ENCODE data around the gene MS4A13. TPM values are rescaled to one million over a fixed set of nuclear protein-coding genes. Genes with fewer than 3 reads are reported as not detected.

Gene MS4A13
- polyA plus RNA-seq, 1 of the 3 experiments (the other 2 are of a cell fraction): not detected

DNA sequence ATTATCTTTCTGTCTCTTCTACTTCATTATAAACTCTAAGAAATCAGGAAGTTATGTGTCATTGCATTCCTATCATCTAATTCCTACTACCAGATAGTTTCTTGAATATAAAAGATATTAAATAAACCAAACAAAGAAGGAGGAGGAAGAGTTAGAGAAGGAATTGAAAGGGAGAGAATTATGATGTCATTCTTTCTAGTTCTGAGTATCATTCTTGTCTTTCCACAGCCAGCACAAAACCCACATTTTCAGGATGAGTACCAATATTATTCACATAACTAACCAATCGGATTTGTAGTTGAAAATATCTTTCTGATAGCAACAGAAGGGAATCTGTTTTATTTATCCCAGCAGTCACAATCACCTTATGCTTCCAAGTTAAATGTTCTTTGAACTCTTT lies 13.3 kb downstream of the MS4A13 start:
- no peak for TF ChIP-seq RXRA (IDR thresholded peaks at IDR 0.05; ENCODE audit: borderline replicate concordance, low read depth)
- no peak for TF ChIP-seq MEF2A (IDR thresholded peaks at IDR 0.05; ENCODE audit: borderline replicate concordance, low read depth)
- TF ChIP-seq, protein P1, sequence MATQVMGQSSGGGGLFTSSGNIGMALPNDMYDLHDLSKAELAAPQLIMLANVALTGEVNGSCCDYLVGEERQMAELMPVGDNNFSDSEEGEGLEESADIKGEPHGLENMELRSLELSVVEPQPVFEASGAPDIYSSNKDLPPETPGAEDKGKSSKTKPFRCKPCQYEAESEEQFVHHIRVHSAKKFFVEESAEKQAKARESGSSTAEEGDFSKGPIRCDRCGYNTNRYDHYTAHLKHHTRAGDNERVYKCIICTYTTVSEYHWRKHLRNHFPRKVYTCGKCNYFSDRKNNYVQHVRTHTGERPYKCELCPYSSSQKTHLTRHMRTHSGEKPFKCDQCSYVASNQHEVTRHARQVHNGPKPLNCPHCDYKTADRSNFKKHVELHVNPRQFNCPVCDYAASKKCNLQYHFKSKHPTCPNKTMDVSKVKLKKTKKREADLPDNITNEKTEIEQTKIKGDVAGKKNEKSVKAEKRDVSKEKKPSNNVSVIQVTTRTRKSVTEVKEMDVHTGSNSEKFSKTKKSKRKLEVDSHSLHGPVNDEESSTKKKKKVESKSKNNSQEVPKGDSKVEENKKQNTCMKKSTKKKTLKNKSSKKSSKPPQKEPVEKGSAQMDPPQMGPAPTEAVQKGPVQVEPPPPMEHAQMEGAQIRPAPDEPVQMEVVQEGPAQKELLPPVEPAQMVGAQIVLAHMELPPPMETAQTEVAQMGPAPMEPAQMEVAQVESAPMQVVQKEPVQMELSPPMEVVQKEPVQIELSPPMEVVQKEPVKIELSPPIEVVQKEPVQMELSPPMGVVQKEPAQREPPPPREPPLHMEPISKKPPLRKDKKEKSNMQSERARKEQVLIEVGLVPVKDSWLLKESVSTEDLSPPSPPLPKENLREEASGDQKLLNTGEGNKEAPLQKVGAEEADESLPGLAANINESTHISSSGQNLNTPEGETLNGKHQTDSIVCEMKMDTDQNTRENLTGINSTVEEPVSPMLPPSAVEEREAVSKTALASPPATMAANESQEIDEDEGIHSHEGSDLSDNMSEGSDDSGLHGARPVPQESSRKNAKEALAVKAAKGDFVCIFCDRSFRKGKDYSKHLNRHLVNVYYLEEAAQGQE (IDR thresholded peaks at IDR 0.05; ENCODE audit: low read depth, low read length): no peak
- no peak for TF ChIP-seq FOXJ3 (CRISPR knock-in tag; IDR thresholded peaks at IDR 0.05)
- TF ChIP-seq, protein P2, sequence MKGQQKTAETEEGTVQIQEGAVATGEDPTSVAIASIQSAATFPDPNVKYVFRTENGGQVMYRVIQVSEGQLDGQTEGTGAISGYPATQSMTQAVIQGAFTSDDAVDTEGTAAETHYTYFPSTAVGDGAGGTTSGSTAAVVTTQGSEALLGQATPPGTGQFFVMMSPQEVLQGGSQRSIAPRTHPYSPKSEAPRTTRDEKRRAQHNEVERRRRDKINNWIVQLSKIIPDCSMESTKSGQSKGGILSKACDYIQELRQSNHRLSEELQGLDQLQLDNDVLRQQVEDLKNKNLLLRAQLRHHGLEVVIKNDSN (IDR thresholded peaks at IDR 0.05; ENCODE audit: borderline replicate concordance, low read depth): no peak
- TF ChIP-seq RCOR1 (IDR thresholded peaks at IDR 0.05; ENCODE audit: low read length): no peak
- TF ChIP-seq MXI1 (IDR thresholded peaks at IDR 0.05; ENCODE audit: low read depth, low read length): no peak
- TF ChIP-seq NFIC (IDR thresholded peaks at IDR 0.05; ENCODE audit: borderline replicate concordance): no peak
- no peak for TF ChIP-seq POLR2AphosphoS5 (IDR thresholded peaks at IDR 0.05; ENCODE audit: low read depth, low read length)
- TF ChIP-seq, protein P3, sequence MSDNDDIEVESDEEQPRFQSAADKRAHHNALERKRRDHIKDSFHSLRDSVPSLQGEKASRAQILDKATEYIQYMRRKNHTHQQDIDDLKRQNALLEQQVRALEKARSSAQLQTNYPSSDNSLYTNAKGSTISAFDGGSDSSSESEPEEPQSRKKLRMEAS (IDR thresholded peaks at IDR 0.05; ENCODE audit: low read depth): no peak
- TF ChIP-seq FOXM1 (IDR thresholded peaks at IDR 0.05; ENCODE audit: low read depth): no peak
- no peak for TF ChIP-seq RAD21 (IDR thresholded peaks at IDR 0.05; ENCODE audit: low read length)
- TF ChIP-seq, protein P4, sequence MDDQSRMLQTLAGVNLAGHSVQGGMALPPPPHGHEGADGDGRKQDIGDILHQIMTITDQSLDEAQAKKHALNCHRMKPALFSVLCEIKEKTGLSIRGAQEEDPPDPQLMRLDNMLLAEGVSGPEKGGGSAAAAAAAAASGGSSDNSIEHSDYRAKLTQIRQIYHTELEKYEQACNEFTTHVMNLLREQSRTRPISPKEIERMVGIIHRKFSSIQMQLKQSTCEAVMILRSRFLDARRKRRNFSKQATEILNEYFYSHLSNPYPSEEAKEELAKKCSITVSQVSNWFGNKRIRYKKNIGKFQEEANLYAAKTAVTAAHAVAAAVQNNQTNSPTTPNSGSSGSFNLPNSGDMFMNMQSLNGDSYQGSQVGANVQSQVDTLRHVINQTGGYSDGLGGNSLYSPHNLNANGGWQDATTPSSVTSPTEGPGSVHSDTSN (IDR thresholded peaks at IDR 0.05): no peak
- no peak for TF ChIP-seq ELF1 (IDR thresholded peaks at IDR 0.05)
- TF ChIP-seq NRF1 (IDR thresholded peaks at IDR 0.05; ENCODE audit: low read depth, low read length): no peak
- no peak overlapping the region for H3K9ac ChIP-seq
- DNase-seq: no peak
- H3K4me2 ChIP-seq: no peak overlapping the region
- no peaks in the 10 kb centered on the region for H3K79me2 ChIP-seq (ENCODE audit: insufficient read depth)
- ChIA-PET POLR2A (no interaction called here), CTCF (no interaction called here)
- no peaks in the 10 kb centered on the region for H3F3A ChIP-seq (replicated peaks; ENCODE audit: insufficient read depth)
- 0% methylated on average over 1 of the region's 1 CpG for WGBS (ENCODE audit: low lambda C conversion rate)
- no peaks in the 10 kb centered on the region for H4K20me1 ChIP-seq (ENCODE audit: insufficient read depth)
- H3K4me1 ChIP-seq (ENCODE audit: control insufficient read depth in 1 of 2, insufficient read depth in 2 of 2, low read depth in 1 of 2, low read length in 1 of 2): no peaks in the 10 kb centered on the region
- H3K27ac ChIP-seq (ENCODE audit: low read depth in 2 of 2, low read length in 1 of 2): no peak overlapping the region
- H3K9me2 ChIP-seq: no peaks in the 10 kb centered on the region
- no peaks in the 10 kb centered on the region for H3K36me3 ChIP-seq (replicated peaks in 1 of 2; ENCODE audit: control insufficient read depth in 1 of 2, insufficient read depth in 2 of 2, low read length in 1 of 2)
- no peaks in the 10 kb centered on the region for H3K27me3 ChIP-seq (ENCODE audit: insufficient read depth)
- H3K4me3 ChIP-seq (ENCODE audit: low read depth in 2 of 2, low read length in 1 of 2): no peak overlapping the region
- no peaks in the 10 kb centered on the region for H3K9me3 ChIP-seq
- no peak overlapping the region; the same call in 1 of the 2 replicates for H2AFZ ChIP-seq (ENCODE audit: low read depth)
